ENCODE data around the gene IL17RD.

The IL17RD gene

DNA sequence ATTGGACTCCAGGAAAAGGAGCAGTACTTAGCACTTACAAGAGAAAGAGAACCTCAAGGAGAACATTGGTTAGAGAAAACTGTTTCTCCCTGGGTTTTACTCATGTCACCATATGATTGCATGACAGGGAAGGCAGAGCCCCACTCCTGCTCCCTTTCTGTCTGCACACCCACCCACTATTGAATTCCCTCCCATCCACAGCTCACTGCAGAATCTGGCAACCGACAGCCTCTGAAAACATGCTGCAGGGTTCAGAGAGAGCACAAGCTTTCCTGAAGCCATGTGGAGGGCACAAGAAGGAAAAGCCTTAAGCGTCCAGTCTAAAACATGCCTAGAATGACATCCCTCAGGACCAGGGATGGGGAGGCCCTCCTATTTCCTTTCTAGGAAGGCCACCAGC, 3.0 kb upstream of the IL17RD start:
- Histone ChIP-seq H3K9ac (ENCODE audit: low read length) (no peak overlapping the region), H3K36me3 (ENCODE audit: control insufficient read depth, insufficient read depth, low read length) (no peaks in the 10 kb centered on the region), H3K27ac (ENCODE audit: low read depth, low read length) (no peak overlapping the region), H3K4me3 (ENCODE audit: low read length) (no peak overlapping the region), H3K4me1 (ENCODE audit: control insufficient read depth, insufficient read depth, low read length) (peaks cover 4% of the 10 kb centered on the region), H3K27me3 (ENCODE audit: control insufficient read depth, insufficient read depth, low read length) (peaks cover 2% of the 10 kb centered on the region)

DNA sequence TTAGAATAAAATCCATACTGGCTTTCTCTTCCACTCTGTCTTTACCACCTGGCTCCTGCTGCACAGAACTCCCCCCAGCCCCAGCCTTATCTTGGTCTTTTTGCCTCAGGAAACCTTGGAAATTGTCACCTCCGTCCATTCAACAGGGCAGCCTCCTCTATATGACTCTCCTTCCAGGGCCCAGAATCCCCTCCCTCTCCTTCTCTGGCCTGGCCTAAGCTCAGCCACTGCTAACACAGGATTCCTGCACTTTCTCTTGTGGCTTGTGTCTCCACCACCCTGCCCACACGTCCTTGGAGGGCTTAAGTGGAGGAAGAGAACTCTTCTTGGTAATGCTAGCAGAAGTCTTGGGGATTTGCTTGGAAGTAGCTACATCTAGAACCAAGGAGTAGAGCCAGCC, 1.5 kb upstream of the IL17RD start:
- Histone ChIP-seq H3K9ac (ENCODE audit: low read length) (no peak overlapping the region), H3K27ac (ENCODE audit: low read depth, low read length) (no peak overlapping the region), H3K4me1 (ENCODE audit: control insufficient read depth, insufficient read depth, low read length) (peaks cover 9% of the 10 kb centered on the region), H3K27me3 (ENCODE audit: control insufficient read depth, insufficient read depth, low read length) (peaks cover 5% of the 10 kb centered on the region), H3K4me3 (ENCODE audit: low read length) (no peak overlapping the region), H3K36me3 (ENCODE audit: control insufficient read depth, insufficient read depth, low read length) (no peaks in the 10 kb centered on the region)

DNA sequence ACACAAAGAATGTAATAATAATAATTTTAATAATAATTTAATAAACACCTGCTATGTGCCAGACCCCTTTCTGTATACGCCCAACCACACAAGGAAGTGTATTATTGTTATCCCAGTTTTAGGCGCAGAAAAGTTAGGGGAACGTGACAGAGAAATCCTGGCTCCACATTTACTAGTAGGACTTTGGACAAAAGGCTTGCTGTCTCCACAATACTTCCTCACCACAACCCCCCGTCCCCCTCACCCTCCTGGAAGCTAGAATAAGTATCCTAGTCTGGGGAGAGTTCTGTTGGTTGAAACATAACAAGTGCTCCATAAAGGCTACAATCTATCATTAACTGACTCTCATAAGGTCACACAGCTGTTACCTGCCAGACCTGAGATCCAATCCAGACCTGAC, 488 bp upstream of the IL17RD start:
- Histone ChIP-seq H3K36me3 (ENCODE audit: control insufficient read depth, insufficient read depth, low read length) (no peaks in the 10 kb centered on the region), H3K27ac (ENCODE audit: low read depth, low read length) (no peak overlapping the region), H3K9ac (ENCODE audit: low read length) (no peak overlapping the region), H3K27me3 (ENCODE audit: control insufficient read depth, insufficient read depth, low read length) (peaks cover 5% of the 10 kb centered on the region), H3K4me1 (ENCODE audit: control insufficient read depth, insufficient read depth, low read length) (peaks cover 12% of the 10 kb centered on the region), H3K4me3 (ENCODE audit: low read length) (no peak overlapping the region)

DNA sequence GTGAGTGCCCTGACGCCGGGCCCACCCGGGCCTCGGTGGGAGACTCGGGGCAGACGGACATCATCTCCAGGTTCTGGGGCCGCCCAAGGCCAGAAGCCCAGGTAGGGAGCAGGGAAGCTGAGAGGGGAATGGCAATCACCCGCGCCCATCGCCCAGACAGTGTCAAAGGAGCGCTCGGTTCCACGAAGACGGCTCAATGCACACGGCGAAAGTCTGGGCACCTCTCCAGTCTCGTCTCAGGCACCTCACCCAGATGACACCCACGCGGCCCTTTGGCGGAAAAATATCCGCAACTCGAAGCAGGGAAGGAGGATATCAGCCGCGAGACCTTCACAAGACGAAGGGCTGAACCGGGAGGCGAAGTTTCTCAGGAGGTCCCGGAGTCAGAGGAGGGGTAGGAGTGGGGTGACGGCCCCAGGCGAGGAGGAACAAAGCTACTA, 916 bp downstream of the IL17RD start:
- H3K27me3 ChIP-seq (ENCODE audit: control insufficient read depth, insufficient read depth, low read length), result peaks cover 5% of the 10 kb centered on the region
- no peaks in the 10 kb centered on the region for H3K36me3 ChIP-seq (ENCODE audit: control insufficient read depth, insufficient read depth, low read length)
- peaks cover 20% of the 10 kb centered on the region for H3K4me1 ChIP-seq (ENCODE audit: control insufficient read depth, insufficient read depth, low read length)
- H3K9ac ChIP-seq (ENCODE audit: low read length), result no peak overlapping the region
- peak overlapping the region; percentile 75 for H3K27ac ChIP-seq (ENCODE audit: low read depth, low read length)
- peak overlapping the region; percentile 78 for H3K4me3 ChIP-seq (ENCODE audit: low read length)

DNA sequence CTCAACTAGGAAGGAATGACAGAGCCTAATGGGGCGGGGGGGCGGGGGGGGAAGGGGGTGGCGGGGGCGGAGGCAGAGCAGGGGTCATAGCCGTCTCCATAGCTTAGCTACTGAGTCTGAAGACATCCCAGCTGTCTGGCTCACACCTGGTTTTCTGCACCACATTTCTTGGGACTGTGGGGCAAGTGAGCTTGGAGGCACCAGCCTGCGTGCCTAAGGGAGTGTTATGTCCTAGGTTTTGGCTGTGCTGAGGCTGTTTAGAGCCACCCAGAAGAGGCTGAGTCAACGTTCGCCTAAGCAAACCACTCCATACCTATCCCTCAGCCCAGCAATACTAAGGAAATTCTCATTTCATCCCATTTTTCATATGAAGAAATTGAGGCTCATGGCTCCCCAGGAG, 1.4 kb downstream of the IL17RD start:
- H3K4me3 ChIP-seq (ENCODE audit: low read length), result peak overlapping the region; percentile 78

DNA sequence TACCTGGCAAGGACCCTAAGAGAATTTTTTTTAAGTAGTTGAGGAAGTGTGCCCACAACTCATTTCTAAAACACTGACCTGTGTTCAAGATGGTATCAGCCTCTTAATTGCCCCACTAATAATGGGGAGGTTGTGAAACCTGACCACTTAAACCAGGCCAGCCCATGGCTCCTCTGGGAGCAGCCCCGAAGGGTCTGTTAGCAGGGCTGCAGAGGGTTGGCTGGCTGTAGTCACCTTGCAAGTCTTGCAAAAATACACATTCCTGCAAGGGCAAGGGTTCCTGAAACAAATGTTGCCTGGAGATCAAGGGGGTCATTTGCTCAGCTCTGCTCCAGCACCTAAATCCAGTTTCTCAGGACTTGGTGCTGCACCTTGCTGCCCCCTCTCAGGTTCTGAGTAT, 3.2 kb downstream of the IL17RD start:
- Histone ChIP-seq H3K9ac (ENCODE audit: low read length) (no peak overlapping the region), H3K4me3 (ENCODE audit: low read length) (no peak overlapping the region), H3K4me1 (ENCODE audit: control insufficient read depth, insufficient read depth, low read length) (peaks cover 33% of the 10 kb centered on the region), H3K36me3 (ENCODE audit: control insufficient read depth, insufficient read depth, low read length) (no peaks in the 10 kb centered on the region), H3K27me3 (ENCODE audit: control insufficient read depth, insufficient read depth, low read length) (peaks cover 5% of the 10 kb centered on the region), H3K27ac (ENCODE audit: low read depth, low read length) (no peak overlapping the region)

More for the DNA sequence above, 1.4 kb downstream of the IL17RD start:
- H3K9ac ChIP-seq (ENCODE audit: low read length), result no peak overlapping the region
- peaks cover 21% of the 10 kb centered on the region for H3K4me1 ChIP-seq (ENCODE audit: control insufficient read depth, insufficient read depth, low read length)
- H3K27ac ChIP-seq (ENCODE audit: low read depth, low read length), result peak overlapping the region; percentile 75
- no peaks in the 10 kb centered on the region for H3K36me3 ChIP-seq (ENCODE audit: control insufficient read depth, insufficient read depth, low read length)
- H3K27me3 ChIP-seq (ENCODE audit: control insufficient read depth, insufficient read depth, low read length), result peaks cover 5% of the 10 kb centered on the region

DNA sequence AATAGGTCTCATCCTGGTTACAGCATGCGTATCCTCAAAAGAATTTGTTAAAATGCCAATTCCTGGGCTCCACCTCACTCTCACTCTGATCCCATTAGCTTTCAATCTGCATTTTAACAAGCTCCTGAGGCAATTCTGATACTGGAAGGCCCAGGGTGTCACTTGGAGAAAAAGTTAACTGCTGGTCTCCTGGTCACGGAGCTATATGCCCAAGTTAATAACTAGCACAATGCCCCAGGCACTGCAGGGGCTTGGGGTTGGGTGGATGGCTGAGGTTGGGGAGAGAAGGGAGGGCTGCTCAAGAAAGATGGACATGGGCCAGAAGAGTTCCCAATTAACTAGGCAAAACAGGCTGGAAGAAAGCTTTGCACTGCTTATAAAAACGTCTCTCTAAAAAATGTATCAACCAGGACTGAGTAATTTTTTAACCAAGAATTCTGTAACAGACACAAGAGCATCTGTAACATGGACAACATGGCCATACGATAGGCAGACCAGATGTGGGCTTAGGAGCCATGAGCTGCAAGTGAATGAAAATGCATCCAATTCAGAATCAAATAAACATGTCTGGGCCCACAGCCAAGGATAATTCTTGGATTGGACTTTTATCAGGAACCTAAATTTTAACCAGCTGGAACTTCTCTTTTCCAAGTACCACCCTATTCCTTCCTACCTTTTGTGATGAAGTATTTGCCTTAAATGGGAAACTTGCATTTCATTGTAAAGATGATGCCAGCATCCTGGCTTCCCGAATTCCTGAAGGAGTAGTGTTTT, 4.2 kb downstream of the IL17RD start:
- Histone ChIP-seq H3K4me1 (ENCODE audit: control insufficient read depth, insufficient read depth, low read length) (peaks cover 35% of the 10 kb centered on the region), H3K9ac (ENCODE audit: low read length) (no peak overlapping the region), H3K4me3 (ENCODE audit: low read length) (no peak overlapping the region), H3K27ac (ENCODE audit: low read depth, low read length) (peak overlapping the region; percentile 56), H3K36me3 (ENCODE audit: control insufficient read depth, insufficient read depth, low read length) (no peaks in the 10 kb centered on the region), H3K27me3 (ENCODE audit: control insufficient read depth, insufficient read depth, low read length) (peaks cover 5% of the 10 kb centered on the region)

DNA sequence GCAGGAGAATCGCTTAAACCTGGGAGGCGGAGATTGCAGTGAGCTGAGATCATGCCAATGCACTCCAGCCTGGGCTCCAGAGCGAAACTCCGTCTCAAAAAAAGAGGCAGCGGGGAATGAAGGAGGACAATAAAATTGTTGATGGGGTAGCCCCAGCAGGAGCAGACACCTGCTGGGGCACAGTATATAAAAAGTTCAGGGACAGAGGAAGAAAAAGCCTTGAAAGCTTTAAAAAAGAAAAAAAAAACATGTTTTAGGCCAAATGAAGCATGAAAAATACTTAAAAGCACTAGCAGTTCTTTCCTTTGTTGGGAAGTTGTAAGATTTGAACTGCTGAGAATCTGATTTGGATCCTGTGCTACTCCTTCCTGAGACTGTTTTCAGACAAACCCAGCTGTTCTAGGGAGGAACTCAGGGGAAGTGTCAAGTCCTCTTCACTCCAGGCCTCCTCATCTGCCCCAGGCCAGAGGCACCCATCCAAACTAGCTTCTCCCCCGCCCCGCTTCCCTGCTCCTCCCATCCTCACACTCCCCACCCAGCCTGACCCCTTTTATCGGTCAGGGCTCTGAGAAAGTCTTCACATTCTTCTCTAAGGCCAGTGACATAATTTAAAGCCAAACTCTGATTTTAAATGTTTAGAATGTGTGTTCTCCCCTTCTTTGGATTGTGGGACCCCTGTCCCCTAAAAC, 4.9 kb downstream of the IL17RD start:
- Histone ChIP-seq H3K4me3 (ENCODE audit: low read length) (no peak overlapping the region), H3K27ac (ENCODE audit: low read depth, low read length) (peak overlapping the region; percentile 56), H3K4me1 (ENCODE audit: control insufficient read depth, insufficient read depth, low read length) (peaks cover 35% of the 10 kb centered on the region), H3K36me3 (ENCODE audit: control insufficient read depth, insufficient read depth, low read length) (no peaks in the 10 kb centered on the region), H3K27me3 (ENCODE audit: control insufficient read depth, insufficient read depth, low read length) (peaks cover 5% of the 10 kb centered on the region), H3K9ac (ENCODE audit: low read length) (no peak overlapping the region)

DNA sequence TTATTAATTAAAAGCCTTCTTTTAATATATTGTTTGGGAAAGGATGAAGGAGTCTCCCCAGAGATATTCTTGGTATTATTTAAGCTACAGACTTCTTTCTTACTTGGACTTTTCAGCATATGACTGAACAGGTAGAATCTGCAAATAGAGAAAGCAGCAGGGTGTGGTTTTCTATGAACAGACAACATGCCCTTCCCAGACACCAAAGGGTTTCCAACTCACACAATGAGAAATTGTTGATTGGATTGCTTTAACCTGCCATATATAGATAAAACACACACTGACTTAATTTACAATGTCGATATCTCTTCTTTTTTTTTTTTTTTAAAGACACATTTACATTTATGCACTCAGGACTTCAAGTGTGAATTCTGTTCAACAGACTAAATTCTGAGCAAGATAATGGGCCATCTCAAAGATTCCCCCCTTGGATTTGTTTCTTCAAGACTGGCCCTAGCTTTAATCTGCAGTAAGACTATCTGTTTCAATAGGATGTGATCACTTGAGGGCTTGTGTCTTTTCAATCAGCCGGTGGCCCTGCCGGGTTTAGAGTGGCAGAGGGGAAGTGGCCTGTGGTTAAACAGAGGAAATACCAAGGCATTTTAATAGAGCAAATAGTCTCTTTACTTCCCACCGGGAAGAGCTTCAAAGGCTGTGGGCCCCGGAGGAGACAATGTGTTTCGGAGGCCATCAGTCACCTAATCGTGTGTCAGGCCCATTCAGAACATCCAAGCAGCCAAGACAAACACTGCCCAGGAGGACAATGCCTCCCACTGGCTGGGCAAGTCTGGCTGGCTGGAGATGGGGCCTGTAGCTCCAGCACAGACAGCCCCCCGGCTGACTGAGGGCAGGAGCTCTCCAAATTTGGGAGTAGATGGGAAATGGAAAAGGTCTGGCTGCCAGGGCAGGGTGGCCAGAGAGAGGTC, 6.1 kb downstream of the IL17RD start:
- no peak overlapping the region for H3K9ac ChIP-seq (ENCODE audit: low read length)
- H3K36me3 ChIP-seq (ENCODE audit: control insufficient read depth, insufficient read depth, low read length), result no peaks in the 10 kb centered on the region
- H3K27me3 ChIP-seq (ENCODE audit: control insufficient read depth, insufficient read depth, low read length), result peaks cover 2% of the 10 kb centered on the region
- no peak overlapping the region for H3K4me3 ChIP-seq (ENCODE audit: low read length)
- peaks cover 35% of the 10 kb centered on the region for H3K4me1 ChIP-seq (ENCODE audit: control insufficient read depth, insufficient read depth, low read length)
- H3K27ac ChIP-seq (ENCODE audit: low read depth, low read length), result peak overlapping the region; percentile 48

DNA sequence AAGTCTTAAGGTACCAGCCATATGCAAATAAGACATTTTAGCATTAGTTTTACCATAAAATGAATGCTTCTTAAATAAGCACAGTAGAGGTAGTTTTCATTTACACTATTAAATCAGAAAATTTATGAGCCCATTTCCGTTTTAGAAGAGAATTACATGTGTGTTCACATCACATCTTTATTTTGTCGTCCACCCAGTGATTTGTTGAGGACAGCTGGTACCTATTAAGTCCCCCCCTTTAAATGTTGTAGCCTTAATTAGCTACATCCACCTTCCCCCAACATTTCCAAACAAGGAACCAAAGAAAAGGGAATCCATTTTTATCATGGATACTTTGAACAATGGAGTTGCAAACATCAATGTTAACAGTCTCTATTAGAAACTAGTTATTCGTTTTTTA, 6.8 kb downstream of the IL17RD start:
- Histone ChIP-seq H3K36me3 (ENCODE audit: control insufficient read depth, insufficient read depth, low read length) (no peaks in the 10 kb centered on the region), H3K4me1 (ENCODE audit: control insufficient read depth, insufficient read depth, low read length) (peaks cover 32% of the 10 kb centered on the region), H3K27ac (ENCODE audit: low read depth, low read length) (peak overlapping the region; percentile 11), H3K9ac (ENCODE audit: low read length) (no peak overlapping the region), H3K27me3 (ENCODE audit: control insufficient read depth, insufficient read depth, low read length) (peaks cover 2% of the 10 kb centered on the region), H3K4me3 (ENCODE audit: low read length) (no peak overlapping the region)

DNA sequence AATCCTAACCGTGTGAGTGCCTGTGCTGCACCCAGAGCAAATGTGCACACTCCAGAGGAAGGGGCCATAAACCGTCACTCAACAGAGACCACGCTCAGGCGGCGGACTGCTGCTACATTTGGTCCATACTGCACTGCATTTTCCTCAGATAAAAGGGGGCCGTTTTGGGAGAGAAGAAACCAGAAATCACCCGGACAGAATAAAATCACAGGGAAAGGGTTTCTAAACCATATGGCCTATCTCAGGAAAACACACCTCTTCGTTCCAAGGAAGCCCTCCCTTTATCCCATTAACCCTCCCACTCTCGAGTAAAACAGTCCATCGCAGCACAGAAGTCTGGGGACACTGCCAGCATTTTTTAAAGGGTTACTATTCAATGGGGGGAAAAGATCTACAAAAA, 7.6 kb downstream of the IL17RD start:
- Histone ChIP-seq H3K27me3 (ENCODE audit: control insufficient read depth, insufficient read depth, low read length) (no peaks in the 10 kb centered on the region), H3K27ac (ENCODE audit: low read depth, low read length) (no peak overlapping the region), H3K9ac (ENCODE audit: low read length) (no peak overlapping the region), H3K4me3 (ENCODE audit: low read length) (peak overlapping the region; percentile 7), H3K36me3 (ENCODE audit: control insufficient read depth, insufficient read depth, low read length) (no peaks in the 10 kb centered on the region), H3K4me1 (ENCODE audit: control insufficient read depth, insufficient read depth, low read length) (peaks cover 26% of the 10 kb centered on the region)

DNA sequence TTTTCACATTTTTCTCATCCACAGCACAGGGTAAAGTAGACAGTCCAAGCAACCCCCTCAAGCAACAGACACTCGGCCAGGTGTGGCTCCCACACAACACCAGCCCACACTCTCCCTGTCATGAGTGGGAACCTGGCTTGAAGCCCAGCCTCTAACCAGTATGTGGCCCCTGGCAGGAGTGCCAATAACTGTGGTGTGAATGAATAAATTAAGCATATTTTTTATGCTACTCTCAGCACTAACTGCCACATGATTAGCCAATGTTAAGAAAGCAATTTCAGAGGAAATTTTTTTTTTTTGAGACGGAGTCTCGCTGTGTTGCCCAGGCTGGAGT, 9.9 kb downstream of the IL17RD start:
- Histone ChIP-seq H3K4me1 (ENCODE audit: control insufficient read depth, insufficient read depth, low read length) (peaks cover 21% of the 10 kb centered on the region), H3K4me3 (ENCODE audit: low read length) (no peak overlapping the region), H3K9ac (ENCODE audit: low read length) (no peak overlapping the region), H3K27me3 (ENCODE audit: control insufficient read depth, insufficient read depth, low read length) (no peaks in the 10 kb centered on the region), H3K27ac (ENCODE audit: low read depth, low read length) (no peak overlapping the region), H3K36me3 (ENCODE audit: control insufficient read depth, insufficient read depth, low read length) (no peaks in the 10 kb centered on the region)
